AG04450 (cell line): Measurements from ENCODE around the gene TMEM258. TPM values are rescaled to one million over a fixed set of nuclear protein-coding genes. Genes with fewer than 3 reads are reported as not detected.

Experiments used
- CTCF ChIA-PET: fragments of 300-600, 350-600 bp; formaldehyde crosslinking; extraction: SDS; loops from one replicate; lab custom pipeline; 2022; ENCODE audit warnings: antibody characterized with exemption, inconsistent platforms; lab: Charles Lee
- POLR2A ChIA-PET: fragments of 350-600 bp; formaldehyde crosslinking; extraction: SDS; loops from one replicate; lab custom pipeline; 2021; ENCODE audit warnings: antibody characterized with exemption, inconsistent platforms; lab: Yijun Ruan, JAX
- DNase-seq: peaks from one replicate; pipeline ENCODE4 v3.0.0-alpha.2; 2011; ENCODE audit warnings: low read depth, low spot score
- H3K27ac ChIP-seq: one replicate; pipeline ENCODE4 v1.5.1; 2012; ENCODE audit warnings: low read depth, low read length, control low read depth
- H3K27me3 ChIP-seq: one replicate; pipeline ENCODE4 v1.6.0; 2012; ENCODE audit warnings: low read length; ENCODE audit not compliant: control insufficient read depth, insufficient read depth
- H3K4me3 ChIP-seq: 2 replicates; pipeline ENCODE4 v1.5.1; 2011; ENCODE audit warnings: mild to moderate bottlenecking, low read depth, low read length, control low read depth
- H3K9me3 ChIP-seq: 2 replicates; pipeline ENCODE4 v1.5.1; 2012; ENCODE audit warnings: low read length; ENCODE audit not compliant: control insufficient read depth, insufficient read depth
- polyA plus RNA-seq: library from polyadenylated mRNA; depleted of rRNA; stranded (reverse); fragments of >200 nt; gene quantifications from 2 replicates; pipeline ENCODE4 v1.2.3, GENCODE V29; 2011
- TF ChIP-seq, protein P1 (sequence below): IDR thresholded peaks from 2 replicates; pipeline ENCODE4 v1.5.1; 2011; ENCODE audit warnings: low read depth, low read length, control low read depth, inconsistent platforms

TMEM258 gene
- polyA plus RNA-seq, 1 experiment = 300 TPM

DNA sequence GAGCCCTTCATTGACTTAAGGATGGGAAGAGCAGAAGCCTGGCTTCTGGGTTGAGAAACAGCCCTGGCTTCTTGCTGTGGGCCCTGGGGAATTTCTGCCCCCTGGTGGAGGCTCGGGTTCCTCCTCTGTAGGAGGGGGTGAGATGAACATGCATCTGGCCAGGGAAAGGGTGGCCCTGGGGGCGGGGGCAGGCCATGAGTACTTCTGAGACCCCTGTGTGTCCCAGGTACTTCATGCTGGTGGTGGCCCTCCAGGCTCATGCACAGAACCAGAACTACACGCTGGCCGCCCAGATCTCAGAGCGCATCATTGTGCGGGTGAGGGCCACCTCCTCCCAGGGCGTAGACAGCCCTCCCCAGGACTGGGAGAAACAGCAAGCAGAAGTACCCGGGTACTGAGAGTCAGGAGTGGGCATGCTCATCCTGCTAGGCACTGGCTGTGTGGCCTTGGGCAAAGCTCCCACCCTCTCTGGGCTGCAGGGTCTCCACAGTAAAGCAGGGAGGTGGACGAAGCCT, 15.8 kb downstream of the TMEM258 start:
- Histone ChIP-seq H3K9me3 (no peaks in the 10 kb centered on the region), H3K4me3 (no peak overlapping the region), H3K27me3 (no peaks in the 10 kb centered on the region), H3K27ac (no peak overlapping the region)
- CTCF ChIA-PET = interaction anchor here (1.1 to 3.5 kb wide), 5 partner anchors 12 to 29 kb away, joined by 3 to 15 read pairs (median 4); no protein-coding TSS in a partner anchor
- peak; percentile 45 for DNase-seq
- TF ChIP-seq, protein P1, sequence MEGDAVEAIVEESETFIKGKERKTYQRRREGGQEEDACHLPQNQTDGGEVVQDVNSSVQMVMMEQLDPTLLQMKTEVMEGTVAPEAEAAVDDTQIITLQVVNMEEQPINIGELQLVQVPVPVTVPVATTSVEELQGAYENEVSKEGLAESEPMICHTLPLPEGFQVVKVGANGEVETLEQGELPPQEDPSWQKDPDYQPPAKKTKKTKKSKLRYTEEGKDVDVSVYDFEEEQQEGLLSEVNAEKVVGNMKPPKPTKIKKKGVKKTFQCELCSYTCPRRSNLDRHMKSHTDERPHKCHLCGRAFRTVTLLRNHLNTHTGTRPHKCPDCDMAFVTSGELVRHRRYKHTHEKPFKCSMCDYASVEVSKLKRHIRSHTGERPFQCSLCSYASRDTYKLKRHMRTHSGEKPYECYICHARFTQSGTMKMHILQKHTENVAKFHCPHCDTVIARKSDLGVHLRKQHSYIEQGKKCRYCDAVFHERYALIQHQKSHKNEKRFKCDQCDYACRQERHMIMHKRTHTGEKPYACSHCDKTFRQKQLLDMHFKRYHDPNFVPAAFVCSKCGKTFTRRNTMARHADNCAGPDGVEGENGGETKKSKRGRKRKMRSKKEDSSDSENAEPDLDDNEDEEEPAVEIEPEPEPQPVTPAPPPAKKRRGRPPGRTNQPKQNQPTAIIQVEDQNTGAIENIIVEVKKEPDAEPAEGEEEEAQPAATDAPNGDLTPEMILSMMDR = peak; percentile 89
- POLR2A ChIA-PET = no interaction called here

DNA sequence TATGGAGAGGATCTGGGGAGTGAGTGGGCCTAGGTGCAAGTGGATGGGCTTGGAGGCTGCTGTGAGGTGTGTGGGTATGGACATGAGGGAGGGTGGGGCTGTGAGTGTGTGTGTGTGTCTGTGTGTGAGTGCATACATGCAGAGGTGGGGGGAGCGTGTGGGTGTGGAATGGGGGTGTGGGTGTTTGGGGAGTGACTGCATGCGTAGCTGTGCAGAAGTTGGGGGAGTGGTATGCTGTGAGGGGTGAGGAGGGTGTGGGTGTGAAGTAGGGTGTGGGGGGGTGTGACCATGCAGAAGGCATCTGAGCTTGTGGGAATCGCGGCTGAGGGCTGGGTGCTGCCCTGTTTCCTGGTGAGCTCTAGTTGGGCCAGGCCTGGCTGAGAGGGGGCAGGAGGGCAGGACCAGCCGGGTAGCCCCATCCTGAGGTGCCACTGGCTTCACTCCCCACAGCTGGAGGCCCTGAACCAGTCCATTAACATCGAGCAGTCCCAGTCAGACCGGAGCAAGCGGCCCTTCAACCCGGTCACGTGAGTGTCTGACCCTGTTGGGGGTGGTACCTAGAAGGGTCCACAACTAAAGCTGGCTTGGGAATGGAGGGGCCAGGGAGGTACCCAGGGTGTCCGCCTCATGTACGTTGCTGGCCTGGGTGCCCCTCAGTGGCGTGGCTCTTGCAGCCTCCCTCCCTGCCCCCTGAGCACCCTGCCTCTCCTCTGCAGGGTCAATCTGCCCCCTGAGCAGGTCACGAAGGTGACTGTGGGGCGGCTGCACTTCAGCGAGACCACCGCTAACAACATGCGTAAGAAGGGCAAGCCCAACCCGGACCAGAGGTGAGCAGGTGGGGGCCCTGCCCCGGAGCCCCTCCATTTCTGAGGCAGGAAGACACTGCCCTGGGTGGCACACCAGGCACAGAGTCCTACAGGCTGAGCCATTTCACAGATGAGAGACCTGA, 16.5 kb downstream of the TMEM258 start:
- Histone ChIP-seq H3K9me3 (no peaks in the 10 kb centered on the region), H3K4me3 (no peak overlapping the region), H3K27me3 (no peaks in the 10 kb centered on the region), H3K27ac (no peak overlapping the region)
- TF ChIP-seq, protein P1 = no peak
- POLR2A ChIA-PET = no interaction called here
- CTCF ChIA-PET = interaction anchor here (0.8 to 3.5 kb wide), 7 partner anchors 12 to 29 kb away, joined by 3 to 15 read pairs (median 4); no protein-coding TSS in a partner anchor
- no peak for DNase-seq

DNA sequence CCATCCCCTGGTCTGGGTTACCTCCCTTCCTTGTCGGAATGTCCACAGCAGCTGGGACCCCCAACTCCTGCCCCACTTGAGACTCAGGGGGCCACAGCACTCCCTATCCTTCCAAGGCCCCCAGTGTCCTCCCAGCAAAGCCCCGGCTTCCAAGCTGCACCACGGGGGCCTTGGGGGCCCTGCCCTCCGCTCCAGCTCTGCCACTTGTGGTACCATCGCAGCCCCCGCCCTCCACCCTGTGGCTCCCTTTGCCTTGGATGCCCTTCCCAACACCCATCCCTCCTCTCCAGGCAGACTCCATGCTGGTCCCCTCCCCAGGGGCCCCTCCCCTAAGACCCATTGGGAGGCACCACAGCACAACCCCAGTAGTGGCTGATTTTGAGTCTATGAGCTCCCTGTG, 17.3 kb downstream of the TMEM258 start:
- H3K9me3 ChIP-seq = no peaks in the 10 kb centered on the region
- ChIA-PET CTCF (interaction anchor here (0.9 to 3.5 kb wide), 4 partner anchors 14 to 28 kb away, joined by 3 to 15 read pairs (median 6); no protein-coding TSS in a partner anchor), POLR2A (no interaction called here)
- TF ChIP-seq, protein P1 = no peak
- H3K27ac ChIP-seq = no peak overlapping the region
- H3K27me3 ChIP-seq = no peaks in the 10 kb centered on the region
- no peak overlapping the region for H3K4me3 ChIP-seq
- no peak for DNase-seq

DNA sequence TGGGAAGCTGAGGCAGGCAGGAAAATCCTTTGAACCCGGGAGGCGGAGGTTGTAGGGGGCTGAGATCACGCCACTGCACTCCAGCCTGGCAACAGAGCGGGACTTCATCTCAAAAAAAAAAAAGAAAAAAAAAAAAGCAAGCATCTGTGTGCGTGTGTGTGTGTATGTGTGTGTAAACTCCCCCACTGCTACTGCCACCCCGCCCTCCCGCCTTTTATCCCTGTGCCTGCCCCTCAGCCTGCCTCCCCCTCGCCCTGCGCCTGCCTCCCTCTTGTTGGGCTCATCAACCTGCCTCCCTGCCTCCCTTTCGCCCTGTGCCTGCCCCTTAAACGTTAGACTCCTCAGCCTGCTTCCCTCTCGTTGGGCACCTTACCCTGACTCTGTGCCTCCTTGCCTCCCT, 18.0 kb downstream of the TMEM258 start:
- POLR2A ChIA-PET = interaction anchor here (1.0 kb wide), 1 partner anchor 10 kb away, joined by 8 read pairs; no protein-coding TSS in a partner anchor

More for the DNA sequence above, 18.0 kb downstream of the TMEM258 start:
- H3K27me3 ChIP-seq = no peaks in the 10 kb centered on the region
- no peak overlapping the region for H3K4me3 ChIP-seq
- DNase-seq = no peak
- no peak overlapping the region for H3K27ac ChIP-seq
- TF ChIP-seq, protein P1 = no peak
- CTCF ChIA-PET = interaction anchor here (3.5 kb wide), 1 partner anchor 27 kb away, joined by 15 read pairs; no protein-coding TSS in a partner anchor
- H3K9me3 ChIP-seq = no peaks in the 10 kb centered on the region
